Natural killer cell (primary cell): ENCODE data around the gene ERICH6B. TPM values are rescaled to one million over a fixed set of nuclear protein-coding genes. Genes with fewer than 3 reads are reported as not detected.

Experiments
- ATAC-seq, 3 donors: fragments of 150-1000 bp in 2 of 3; fragments of 200-7000 bp in 1 of 3; cut with Tn5 transposase; 1 replicate in 1 of 3; 2 replicates in 2 of 3; pipeline ENCODE4 v1.10.0; 2021; ENCODE audit warnings: mild to moderate bottlenecking in 2 of 3, moderate library complexity in 2 of 3
- DNase-seq, 2 donors: peaks; one replicate each; pipeline versions ENCODE4 v3.0.0 to v3.0.0-alpha.2; 2013 to 2021; ENCODE audit warnings: mixed read lengths in 1 of 2
- H3K27ac ChIP-seq: one replicate; pipeline ENCODE4 v1.5.1; 2013; ENCODE audit warnings: mild to moderate bottlenecking, low read length
- H3K27me3 ChIP-seq: one replicate; pipeline ENCODE4 v1.6.1; 2013; ENCODE audit warnings: low read length; ENCODE audit not compliant: control insufficient read depth, insufficient read depth
- H3K36me3 ChIP-seq: one replicate; pipeline ENCODE4 v1.6.1; 2013; ENCODE audit warnings: low read length; ENCODE audit not compliant: control insufficient read depth, insufficient read depth
- H3K4me1 ChIP-seq: one replicate; pipeline ENCODE4 v1.6.1; 2013; ENCODE audit warnings: low read length; ENCODE audit not compliant: control insufficient read depth, insufficient read depth
- H3K4me3 ChIP-seq: one replicate; pipeline ENCODE4 v1.5.1; 2013; ENCODE audit warnings: low read length
- H3K9me3 ChIP-seq: one replicate; pipeline ENCODE4 v1.6.1; 2013; ENCODE audit warnings: low read length; ENCODE audit not compliant: control insufficient read depth, insufficient read depth
- H3K27ac Mint-ChIP-seq, 2 donors: one replicate each; pipeline ENCODE4 v1.8.0; 2022; ENCODE audit warnings: mild to moderate bottlenecking in 2 of 2, mixed read lengths in 2 of 2, moderate library complexity in 1 of 2
- H3K27me3 Mint-ChIP-seq, 2 donors: one replicate each; pipeline ENCODE4 v1.8.0; 2022; ENCODE audit warnings: low read depth in 2 of 2, mixed read lengths in 2 of 2
- H3K36me3 Mint-ChIP-seq: one replicate; pipeline ENCODE4 v1.8.0; 2022; ENCODE audit warnings: mixed read lengths
- H3K4me1 Mint-ChIP-seq, 2 donors: one replicate each; pipeline ENCODE4 v1.8.0; 2022; ENCODE audit warnings: mixed read lengths in 2 of 2
- H3K4me3 Mint-ChIP-seq: one replicate; pipeline ENCODE4 v1.8.0; 2022; ENCODE audit warnings: mild to moderate bottlenecking, moderate library complexity, mixed read lengths
- H3K9me3 Mint-ChIP-seq, 2 donors: one replicate each; pipeline ENCODE4 v1.8.0; 2022; ENCODE audit warnings: mixed read lengths in 2 of 2
- WGBS: methylation state at CpG from one replicate; pipeline ENCODE4 v1.1.7; 2013; ENCODE audit warnings: missing lambda C conversion rate; ENCODE audit not compliant: insufficient coverage; 5-methylcytosine and 5-hydroxymethylcytosine counted together
- intact Hi-C: fragments of 100-400 bp; cut with micrococcal nuclease; formaldehyde crosslinking; loops from one replicate; pipeline ENCODE4 v1.14.2; 2022
- total RNA-seq, 4 donors: library from RNA; stranded (reverse); fragments of 120-200 nt in 1 of 4; gene quantifications; one replicate each; pipeline versions ENCODE4 v1.2.3 to v1.2.4, GENCODE V29; 2013 to 2022
- TF ChIP-seq, protein P1 (sequence below): fragments of 200-600 bp; IDR thresholded peaks from one replicate; pipeline ENCODE4 v1.8.0; 2022; ENCODE audit warnings: antibody characterized with exemption

The ERICH6B gene
- total RNA-seq, 3 donors from 2014 or later (not counting 1 experiment from before 2014, with no cell fraction given) = not detected

DNA sequence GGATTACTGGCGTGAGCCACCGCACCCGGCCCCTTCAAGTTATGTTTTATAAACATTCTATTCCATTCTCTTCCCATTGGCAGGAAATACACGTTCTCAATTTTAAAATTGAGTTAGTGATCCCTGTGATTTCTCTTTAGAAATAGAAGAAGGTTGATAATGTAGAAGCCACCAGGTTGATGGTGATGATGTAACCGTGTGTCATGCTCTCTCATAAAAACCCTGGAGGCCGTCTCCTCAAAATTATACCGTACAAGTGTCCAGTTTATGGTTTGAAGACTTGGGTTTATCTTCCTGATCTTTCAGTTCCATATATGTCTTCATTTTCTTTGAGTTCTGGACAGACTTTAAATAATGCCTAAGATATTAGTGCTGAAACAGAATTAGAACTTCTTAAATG, 118.6 kb downstream of the ERICH6B start:
- Histone ChIP-seq H3K4me3 (no peak overlapping the region), H3K4me1 (no peaks in the 10 kb centered on the region), H3K36me3 (peaks cover 54% of the 10 kb centered on the region), H3K27me3 (no peaks in the 10 kb centered on the region), H3K27ac (no peak overlapping the region), H3K9me3 (no peaks in the 10 kb centered on the region)
- Mint-ChIP-seq H3K27me3 (no peaks in the 10 kb centered on the region), H3K4me3 (no peak overlapping the region), H3K4me1 (peaks cover 9 to 13% of the 10 kb centered on the region in 2 donors), H3K36me3 (peaks cover 19% of the 10 kb centered on the region), H3K27ac (peak overlapping the region in 1 of 2 donors; percentile 11), H3K9me3 (no peaks in the 10 kb centered on the region)
- intact Hi-C loops = loop anchor here (10.0 kb wide), 1 partner anchor 452 kb away; no protein-coding TSS in a partner anchor
- TF ChIP-seq, protein P1, sequence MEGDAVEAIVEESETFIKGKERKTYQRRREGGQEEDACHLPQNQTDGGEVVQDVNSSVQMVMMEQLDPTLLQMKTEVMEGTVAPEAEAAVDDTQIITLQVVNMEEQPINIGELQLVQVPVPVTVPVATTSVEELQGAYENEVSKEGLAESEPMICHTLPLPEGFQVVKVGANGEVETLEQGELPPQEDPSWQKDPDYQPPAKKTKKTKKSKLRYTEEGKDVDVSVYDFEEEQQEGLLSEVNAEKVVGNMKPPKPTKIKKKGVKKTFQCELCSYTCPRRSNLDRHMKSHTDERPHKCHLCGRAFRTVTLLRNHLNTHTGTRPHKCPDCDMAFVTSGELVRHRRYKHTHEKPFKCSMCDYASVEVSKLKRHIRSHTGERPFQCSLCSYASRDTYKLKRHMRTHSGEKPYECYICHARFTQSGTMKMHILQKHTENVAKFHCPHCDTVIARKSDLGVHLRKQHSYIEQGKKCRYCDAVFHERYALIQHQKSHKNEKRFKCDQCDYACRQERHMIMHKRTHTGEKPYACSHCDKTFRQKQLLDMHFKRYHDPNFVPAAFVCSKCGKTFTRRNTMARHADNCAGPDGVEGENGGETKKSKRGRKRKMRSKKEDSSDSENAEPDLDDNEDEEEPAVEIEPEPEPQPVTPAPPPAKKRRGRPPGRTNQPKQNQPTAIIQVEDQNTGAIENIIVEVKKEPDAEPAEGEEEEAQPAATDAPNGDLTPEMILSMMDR = no peak
- no peak for ATAC-seq
- DNase-seq = no peak
- WGBS = 98% methylated on average over 6 of the region's 7 CpGs

DNA sequence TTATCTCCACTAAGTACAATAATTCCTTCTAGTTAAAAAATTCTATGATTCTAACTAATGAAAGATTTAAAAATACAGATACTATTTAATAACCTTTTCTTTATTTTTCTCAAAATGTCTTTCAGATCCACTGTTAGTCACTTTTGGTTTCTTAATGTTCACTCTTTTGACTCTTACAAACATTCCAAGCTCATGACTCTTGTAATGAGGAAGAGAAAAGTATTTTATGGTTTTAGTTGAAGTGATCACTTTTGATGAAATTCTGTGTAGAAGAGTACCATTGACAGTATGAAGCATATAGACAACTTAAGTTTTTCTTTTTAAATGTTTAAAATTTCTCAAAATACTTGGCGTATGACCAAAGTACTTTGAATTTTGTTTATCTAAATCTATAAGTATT, 123.0 kb downstream of the ERICH6B start:
- H3K36me3 Mint-ChIP-seq = peaks cover 11% of the 10 kb centered on the region
- intact Hi-C loops = loop anchor here (10.0 kb wide), 1 partner anchor 448 kb away; no protein-coding TSS in a partner anchor
- no CpG with 5 or more reads among the region's 1 CpG for WGBS

More for the DNA sequence above, 123.0 kb downstream of the ERICH6B start:
- ATAC-seq (no peak), DNase-seq (no peak)
- Mint-ChIP-seq H3K4me1 (no peaks in the 10 kb centered on the region), H3K27ac (no peak overlapping the region), H3K9me3 (no peaks in the 10 kb centered on the region), H3K4me3 (no peak overlapping the region), H3K27me3 (no peaks in the 10 kb centered on the region)
- H3K4me3 ChIP-seq = no peak overlapping the region
- H3K27me3 ChIP-seq = no peaks in the 10 kb centered on the region
- H3K36me3 ChIP-seq = peaks cover 53% of the 10 kb centered on the region
- H3K9me3 ChIP-seq = no peaks in the 10 kb centered on the region
- TF ChIP-seq, protein P1 = no peak
- H3K27ac ChIP-seq = no peak overlapping the region
- H3K4me1 ChIP-seq = no peaks in the 10 kb centered on the region

Other genes with a start within 250 kb of the ERICH6B start
- gene SLC25A30, start 197.4 kb downstream of the ERICH6B start, total RNA-seq = 10 to 100 TPM; 15.0 to 22.3 (median 22.0) TPM
- 10 to 100 TPM; 48.8 to 58.1 (median 55.6) TPM for gene COG3, start 150.8 kb downstream of the ERICH6B start, total RNA-seq
- not detected for gene CBY2, start 86.6 kb upstream of the ERICH6B start, total RNA-seq
- not detected for gene SIAH3, start 236.0 kb upstream of the ERICH6B start, total RNA-seq